SK-N-SH treated with all-trans-retinoic acid at 6 μM for 48 hours (cell line): ENCODE results near the gene PDZD2.
"Not testable (repeated sequence)": the region's sequence is repeated elsewhere in the genome, so short reads cannot be mapped to it uniquely, and the experiment has no call there.

Experiments
- ATAC-seq: fragments of 200-7000 bp; cut with Tn5 transposase; 3 replicates; pipeline ENCODE4 v1.9.1; 2020; ENCODE audit warnings: mild to moderate bottlenecking, moderate library complexity
- ARNTL ChIP-seq: fragments of 450-650 bp; formaldehyde crosslinking; IDR thresholded peaks from 2 replicates; pipeline ENCODE4 v1.5.0; 2020; ENCODE audit warnings: low read depth, mild to moderate bottlenecking, moderate library complexity, borderline replicate concordance
- BACH2 ChIP-seq: fragments of 250-450 bp; sonication (Bioruptor Pico); IDR thresholded peaks from 2 replicates; pipeline ENCODE4 v1.9.0; 2021; ENCODE audit warnings: mild to moderate bottlenecking, borderline replicate concordance
- CSDC2 ChIP-seq: fragments of 250-450 bp; sonication (Bioruptor Pico); IDR thresholded peaks from 2 replicates; pipeline ENCODE4 v1.5.0; 2020; ENCODE audit warnings: mild to moderate bottlenecking, moderate library complexity
- GLIS3 ChIP-seq: fragments of 250-450 bp; sonication (Bioruptor Pico); IDR thresholded peaks from 2 replicates; pipeline ENCODE4 v1.5.0; 2020; ENCODE audit warnings: mild to moderate bottlenecking, moderate library complexity
- ISL1 ChIP-seq: fragments of 250-450 bp; sonication (Bioruptor Pico); IDR thresholded peaks from 2 replicates; pipeline ENCODE4 v2.1.2; 2022; ENCODE audit warnings: mild to moderate bottlenecking, moderate library complexity
- PATZ1 ChIP-seq: fragments of 250-450 bp; sonication (Bioruptor Pico); IDR thresholded peaks from 2 replicates; pipeline ENCODE4 v1.8.0; 2020; ENCODE audit warnings: mild to moderate bottlenecking, moderate library complexity, borderline replicate concordance
- PPARA ChIP-seq: fragments of 250-450 bp; sonication (Bioruptor Pico); IDR thresholded peaks from 2 replicates; pipeline ENCODE4 v1.5.0; 2020; ENCODE audit warnings: mild to moderate bottlenecking, borderline replicate concordance
- RARB ChIP-seq: fragments of 250-450 bp; sonication (Bioruptor Pico); IDR thresholded peaks from 2 replicates; pipeline ENCODE4 v1.8.0; 2021; ENCODE audit warnings: mild to moderate bottlenecking, moderate library complexity
- SNAI2 ChIP-seq: fragments of 250-450 bp; sonication (Bioruptor Pico); IDR thresholded peaks from 2 replicates; pipeline ENCODE4 v1.5.0; 2020; ENCODE audit warnings: mild to moderate bottlenecking, moderate library complexity
- TCF4 ChIP-seq: fragments of 250-450 bp; sonication (Bioruptor Pico); IDR thresholded peaks from 2 replicates; pipeline ENCODE4 v1.8.0; 2021; ENCODE audit warnings: mild to moderate bottlenecking, moderate library complexity, borderline replicate concordance
- TOX ChIP-seq: fragments of 250-450 bp; sonication (Bioruptor Pico); IDR thresholded peaks from 2 replicates; pipeline ENCODE4 v1.8.0; 2021; ENCODE audit warnings: mild to moderate bottlenecking, moderate library complexity, borderline replicate concordance
- ZC3H10 ChIP-seq: fragments of 250-450 bp; sonication (Bioruptor Pico); IDR thresholded peaks from 2 replicates; pipeline ENCODE4 v1.5.1; 2021; ENCODE audit warnings: mild to moderate bottlenecking, moderate library complexity
- ZFP3 ChIP-seq: fragments of 250-450 bp; sonication (Bioruptor Pico); IDR thresholded peaks from 2 replicates; pipeline ENCODE4 v1.5.0; 2020; ENCODE audit warnings: mild to moderate bottlenecking, moderate library complexity
- ZNF8 ChIP-seq: fragments of 450-650 bp; formaldehyde crosslinking; IDR thresholded peaks from 2 replicates; pipeline ENCODE4 v1.5.0; 2020; ENCODE audit warnings: mild to moderate bottlenecking, moderate library complexity
- TF ChIP-seq, protein P1 (sequence below): fragments of 250-450 bp; sonication (Bioruptor Pico); IDR thresholded peaks from 2 replicates; pipeline ENCODE4 v1.5.0; 2020; ENCODE audit warnings: mild to moderate bottlenecking, moderate library complexity
- TF ChIP-seq, protein P2 (sequence below): fragments of 250-450 bp; sonication (Bioruptor Pico); IDR thresholded peaks from 2 replicates; pipeline ENCODE4 v1.5.1; 2020; ENCODE audit warnings: low read depth, mild to moderate bottlenecking, moderate library complexity
- TF ChIP-seq, protein P3 (sequence below): fragments of 250-450 bp; sonication (Bioruptor Pico); IDR thresholded peaks from 2 replicates; pipeline ENCODE4 v1.8.0; 2021; ENCODE audit warnings: low read depth, mild to moderate bottlenecking, moderate library complexity, borderline replicate concordance

PDZD2 gene

GRCh38 chr5:32004404-32004803 is 365.5 kb downstream of the PDZD2 start (continued):
- TF ChIP-seq PATZ1 (CRISPR knock-in tag) (no peak), RARB (CRISPR knock-in tag) (no peak), TCF4 (CRISPR knock-in tag) (no peak), GLIS3 (CRISPR knock-in tag) (no peak), ZFP3 (CRISPR knock-in tag) (no peak)

DNA sequence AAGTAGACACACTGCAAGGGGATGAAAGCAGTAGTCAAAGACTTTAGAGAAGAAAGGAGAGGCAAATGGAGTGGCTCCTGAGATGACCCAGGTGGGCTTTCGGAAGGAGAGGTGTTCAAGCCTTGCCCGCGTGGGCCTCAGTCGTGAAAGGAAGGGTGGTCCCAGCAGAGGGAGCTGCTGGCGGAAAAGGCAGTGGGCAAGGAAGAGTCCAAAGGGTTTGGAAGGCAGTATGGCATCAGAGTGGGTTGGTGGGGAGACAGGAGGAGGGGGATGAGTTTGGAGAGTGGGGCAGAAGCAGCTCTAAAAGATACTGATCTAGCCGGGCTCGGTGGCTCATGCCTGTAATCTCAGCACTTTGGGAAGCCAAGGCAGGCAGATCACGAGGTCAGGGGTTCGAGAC is 369.8 kb downstream of the PDZD2 start:
- no peak for TF ChIP-seq ZNF8
- TF ChIP-seq TOX (CRISPR knock-in tag): no peak
- no peak for TF ChIP-seq PATZ1 (CRISPR knock-in tag)
- TF ChIP-seq GLIS3 (CRISPR knock-in tag): no peak
- TF ChIP-seq, protein P1, sequence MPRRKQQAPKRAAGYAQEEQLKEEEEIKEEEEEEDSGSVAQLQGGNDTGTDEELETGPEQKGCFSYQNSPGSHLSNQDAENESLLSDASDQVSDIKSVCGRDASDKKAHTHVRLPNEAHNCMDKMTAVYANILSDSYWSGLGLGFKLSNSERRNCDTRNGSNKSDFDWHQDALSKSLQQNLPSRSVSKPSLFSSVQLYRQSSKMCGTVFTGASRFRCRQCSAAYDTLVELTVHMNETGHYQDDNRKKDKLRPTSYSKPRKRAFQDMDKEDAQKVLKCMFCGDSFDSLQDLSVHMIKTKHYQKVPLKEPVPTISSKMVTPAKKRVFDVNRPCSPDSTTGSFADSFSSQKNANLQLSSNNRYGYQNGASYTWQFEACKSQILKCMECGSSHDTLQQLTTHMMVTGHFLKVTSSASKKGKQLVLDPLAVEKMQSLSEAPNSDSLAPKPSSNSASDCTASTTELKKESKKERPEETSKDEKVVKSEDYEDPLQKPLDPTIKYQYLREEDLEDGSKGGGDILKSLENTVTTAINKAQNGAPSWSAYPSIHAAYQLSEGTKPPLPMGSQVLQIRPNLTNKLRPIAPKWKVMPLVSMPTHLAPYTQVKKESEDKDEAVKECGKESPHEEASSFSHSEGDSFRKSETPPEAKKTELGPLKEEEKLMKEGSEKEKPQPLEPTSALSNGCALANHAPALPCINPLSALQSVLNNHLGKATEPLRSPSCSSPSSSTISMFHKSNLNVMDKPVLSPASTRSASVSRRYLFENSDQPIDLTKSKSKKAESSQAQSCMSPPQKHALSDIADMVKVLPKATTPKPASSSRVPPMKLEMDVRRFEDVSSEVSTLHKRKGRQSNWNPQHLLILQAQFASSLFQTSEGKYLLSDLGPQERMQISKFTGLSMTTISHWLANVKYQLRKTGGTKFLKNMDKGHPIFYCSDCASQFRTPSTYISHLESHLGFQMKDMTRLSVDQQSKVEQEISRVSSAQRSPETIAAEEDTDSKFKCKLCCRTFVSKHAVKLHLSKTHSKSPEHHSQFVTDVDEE (CRISPR knock-in tag): no peak
- TF ChIP-seq RARB (CRISPR knock-in tag): no peak
- TF ChIP-seq TCF4 (CRISPR knock-in tag): no peak
- TF ChIP-seq SNAI2 (CRISPR knock-in tag): no peak
- TF ChIP-seq, protein P2, sequence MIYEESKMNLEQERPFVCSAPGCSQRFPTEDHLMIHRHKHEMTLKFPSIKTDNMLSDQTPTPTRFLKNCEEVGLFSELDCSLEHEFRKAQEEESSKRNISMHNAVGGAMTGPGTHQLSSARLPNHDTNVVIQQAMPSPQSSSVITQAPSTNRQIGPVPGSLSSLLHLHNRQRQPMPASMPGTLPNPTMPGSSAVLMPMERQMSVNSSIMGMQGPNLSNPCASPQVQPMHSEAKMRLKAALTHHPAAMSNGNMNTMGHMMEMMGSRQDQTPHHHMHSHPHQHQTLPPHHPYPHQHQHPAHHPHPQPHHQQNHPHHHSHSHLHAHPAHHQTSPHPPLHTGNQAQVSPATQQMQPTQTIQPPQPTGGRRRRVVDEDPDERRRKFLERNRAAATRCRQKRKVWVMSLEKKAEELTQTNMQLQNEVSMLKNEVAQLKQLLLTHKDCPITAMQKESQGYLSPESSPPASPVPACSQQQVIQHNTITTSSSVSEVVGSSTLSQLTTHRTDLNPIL (CRISPR knock-in tag): no peak
- TF ChIP-seq, all 23 proteins: peak for 0
- no peak for ATAC-seq

GRCh38 chr5:32013658-32014057 is 374.7 kb downstream of the PDZD2 start:
- no peak for TF ChIP-seq SNAI2 (CRISPR knock-in tag)
- TF ChIP-seq ISL1 (CRISPR knock-in tag): no peak
- TF ChIP-seq, protein P2 (CRISPR knock-in tag): no peak
- TF ChIP-seq, protein P3, sequence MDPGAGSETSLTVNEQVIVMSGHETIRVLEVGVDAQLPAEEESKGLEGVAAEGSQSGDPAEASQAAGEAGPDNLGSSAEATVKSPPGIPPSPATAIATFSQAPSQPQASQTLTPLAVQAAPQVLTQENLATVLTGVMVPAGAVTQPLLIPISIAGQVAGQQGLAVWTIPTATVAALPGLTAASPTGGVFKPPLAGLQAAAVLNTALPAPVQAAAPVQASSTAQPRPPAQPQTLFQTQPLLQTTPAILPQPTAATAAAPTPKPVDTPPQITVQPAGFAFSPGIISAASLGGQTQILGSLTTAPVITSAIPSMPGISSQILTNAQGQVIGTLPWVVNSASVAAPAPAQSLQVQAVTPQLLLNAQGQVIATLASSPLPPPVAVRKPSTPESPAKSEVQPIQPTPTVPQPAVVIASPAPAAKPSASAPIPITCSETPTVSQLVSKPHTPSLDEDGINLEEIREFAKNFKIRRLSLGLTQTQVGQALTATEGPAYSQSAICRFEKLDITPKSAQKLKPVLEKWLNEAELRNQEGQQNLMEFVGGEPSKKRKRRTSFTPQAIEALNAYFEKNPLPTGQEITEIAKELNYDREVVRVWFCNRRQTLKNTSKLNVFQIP: no peak
- TF ChIP-seq GLIS3 (CRISPR knock-in tag): no peak
- no peak for TF ChIP-seq ARNTL (CRISPR knock-in tag)
- TF ChIP-seq BACH2 (CRISPR knock-in tag): no peak
- no peak for TF ChIP-seq ZFP3 (CRISPR knock-in tag)
- ATAC-seq: no peak

- no peak for ATAC-seq
- TF ChIP-seq CSDC2 (CRISPR knock-in tag) (no peak), PPARA (CRISPR knock-in tag) (no peak), ZC3H10 (no peak)
These were observed 375.3 kb downstream of the PDZD2 start for GRCh38 chr5:32014096-32014745.

DNA sequence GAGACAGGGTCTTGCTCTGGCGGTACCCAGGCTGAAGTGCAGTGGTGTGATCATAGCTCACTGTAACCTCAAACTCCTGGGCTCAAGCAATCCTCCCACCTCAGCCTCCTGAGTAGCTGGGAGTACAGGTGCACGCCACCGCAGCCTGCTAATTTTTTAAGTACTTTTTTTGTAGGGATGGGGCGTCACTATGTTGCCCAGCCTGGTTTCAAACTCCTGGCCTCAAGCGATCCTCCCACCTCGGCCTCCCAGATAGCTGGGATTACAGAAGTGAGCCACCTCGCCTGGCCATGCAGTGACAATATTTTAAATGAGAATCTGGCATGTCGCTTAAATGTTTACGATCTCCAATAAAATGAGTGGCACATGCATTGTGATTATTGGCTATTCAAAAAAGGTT is 376.3 kb downstream of the PDZD2 start:
- not testable (repeated sequence) for ATAC-seq
